GM23338 (cell line): Measurements from ENCODE around the gene TMEM218.

Experiments used
- CTCF ChIP-seq, 2 experiments: fragments of 200-600 bp in 1 of 2; sonication (generic) in 1 of 2; conservative IDR thresholded peaks; 2 replicates each; pipeline versions ENCODE4 v1.5.1 to v1.6.1; 2016 to 2017; ENCODE audit warnings: antibody characterized with exemption in 2 of 2, low read depth in 2 of 2, mild to moderate bottlenecking in 2 of 2, moderate library complexity in 1 of 2
- EZH2phosphoT487 ChIP-seq: fragments of 200-600 bp; sonication (generic); IDR thresholded peaks from one replicate; pipeline ENCODE4 v1.8.1; 2018; ENCODE audit warnings: antibody characterized with exemption; ENCODE audit not compliant: unreplicated experiment
- POLR2AphosphoS5 ChIP-seq: IDR thresholded peaks from 2 replicates; pipeline ENCODE4 v1.6.1; 2016; ENCODE audit warnings: antibody characterized with exemption, low read depth
- REST ChIP-seq: IDR thresholded peaks from one replicate; pipeline ENCODE4 v1.6.1; 2018; ENCODE audit warnings: antibody characterized with exemption; ENCODE audit not compliant: unreplicated experiment

GRCh38 chr11:125049164-125049792, 62.1 kb downstream of the TMEM218 start:
- TF ChIP-seq CTCF (conservative IDR thresholded peaks at IDR 0.05; ENCODE audit: low read depth in 2 of 2) (no peak), EZH2phosphoT487 (no peak), POLR2AphosphoS5 (no peak), REST (no peak)
